ENCODE measurements around the gene SRGAP3. TPM values are rescaled to one million over a fixed set of nuclear protein-coding genes. Genes with fewer than 3 reads are reported as not detected.
A peak's percentile ranks its signal among the peaks of the same experiment; 100 is the strongest.

SRGAP3 gene
- total and polyA plus RNA-seq, 2 experiments from 2014 or later: 6.0 to 15.7 TPM

DNA sequence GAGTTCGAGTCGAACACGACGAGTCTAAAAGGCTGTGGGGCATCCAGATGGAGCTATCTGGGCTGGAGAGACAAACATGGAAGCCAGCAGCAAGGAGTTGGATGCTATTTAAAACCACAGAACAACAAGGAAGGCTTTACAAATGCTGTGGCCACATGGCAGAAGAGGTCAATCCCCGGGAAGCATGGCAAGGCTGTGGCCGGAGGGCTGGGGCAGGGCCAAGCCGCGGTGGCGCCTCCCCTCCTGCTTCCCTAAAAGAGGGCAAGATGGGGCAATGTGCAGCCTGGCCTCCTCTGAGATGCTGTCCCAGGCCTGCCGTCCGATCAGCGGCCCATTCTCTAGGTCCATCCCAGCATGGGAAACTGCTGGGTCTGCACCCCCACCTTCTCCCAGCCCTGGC lies 139.1 kb downstream of the SRGAP3 start:
- no peak for DNase-seq (ENCODE audit: low read depth in 1 of 2, low spot score in 1 of 2)
- Histone ChIP-seq H3K27me3 (no peaks in the 10 kb centered on the region), H3K36me3 (no peaks in the 10 kb centered on the region), H3K27ac (no peak overlapping the region), H3K9me3 (ENCODE audit: low read depth) (no peaks in the 10 kb centered on the region), H3K4me1 (ENCODE audit: low read depth) (peaks cover 9% of the 10 kb centered on the region), H3K4me3 (no peak overlapping the region)
- TF ChIP-seq, protein P1, sequence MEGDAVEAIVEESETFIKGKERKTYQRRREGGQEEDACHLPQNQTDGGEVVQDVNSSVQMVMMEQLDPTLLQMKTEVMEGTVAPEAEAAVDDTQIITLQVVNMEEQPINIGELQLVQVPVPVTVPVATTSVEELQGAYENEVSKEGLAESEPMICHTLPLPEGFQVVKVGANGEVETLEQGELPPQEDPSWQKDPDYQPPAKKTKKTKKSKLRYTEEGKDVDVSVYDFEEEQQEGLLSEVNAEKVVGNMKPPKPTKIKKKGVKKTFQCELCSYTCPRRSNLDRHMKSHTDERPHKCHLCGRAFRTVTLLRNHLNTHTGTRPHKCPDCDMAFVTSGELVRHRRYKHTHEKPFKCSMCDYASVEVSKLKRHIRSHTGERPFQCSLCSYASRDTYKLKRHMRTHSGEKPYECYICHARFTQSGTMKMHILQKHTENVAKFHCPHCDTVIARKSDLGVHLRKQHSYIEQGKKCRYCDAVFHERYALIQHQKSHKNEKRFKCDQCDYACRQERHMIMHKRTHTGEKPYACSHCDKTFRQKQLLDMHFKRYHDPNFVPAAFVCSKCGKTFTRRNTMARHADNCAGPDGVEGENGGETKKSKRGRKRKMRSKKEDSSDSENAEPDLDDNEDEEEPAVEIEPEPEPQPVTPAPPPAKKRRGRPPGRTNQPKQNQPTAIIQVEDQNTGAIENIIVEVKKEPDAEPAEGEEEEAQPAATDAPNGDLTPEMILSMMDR (IDR thresholded peaks at IDR 0.05; ENCODE audit: low read depth, low read length): no peak

DNA sequence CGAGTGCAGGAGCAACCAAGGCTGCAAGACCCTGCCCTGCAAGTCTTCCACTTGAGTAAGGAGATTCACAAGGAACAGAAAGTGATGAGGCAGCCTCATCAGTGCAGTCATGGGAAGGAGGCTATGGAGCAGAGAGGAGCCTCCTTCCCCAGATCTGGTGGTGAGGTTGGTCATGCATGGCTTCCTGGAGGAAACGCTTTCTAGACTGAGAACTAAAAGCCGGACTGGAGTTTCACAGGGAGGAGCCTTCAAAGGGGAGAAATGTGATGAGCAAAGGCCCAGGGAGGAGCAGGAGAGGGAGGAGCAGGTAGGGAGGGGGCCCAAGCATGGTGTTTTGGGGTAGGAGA lies 139.9 kb downstream of the SRGAP3 start:
- Histone ChIP-seq H3K27me3 (no peaks in the 10 kb centered on the region), H3K9me3 (ENCODE audit: low read depth) (no peaks in the 10 kb centered on the region), H3K4me1 (ENCODE audit: low read depth) (peaks cover 9% of the 10 kb centered on the region), H3K4me3 (no peak overlapping the region), H3K27ac (no peak overlapping the region), H3K36me3 (no peaks in the 10 kb centered on the region)
- TF ChIP-seq, protein P1 (IDR thresholded peaks at IDR 0.05; ENCODE audit: low read depth, low read length): no peak
- no peak for DNase-seq (ENCODE audit: low read depth in 1 of 2, low spot score in 1 of 2)

DNA sequence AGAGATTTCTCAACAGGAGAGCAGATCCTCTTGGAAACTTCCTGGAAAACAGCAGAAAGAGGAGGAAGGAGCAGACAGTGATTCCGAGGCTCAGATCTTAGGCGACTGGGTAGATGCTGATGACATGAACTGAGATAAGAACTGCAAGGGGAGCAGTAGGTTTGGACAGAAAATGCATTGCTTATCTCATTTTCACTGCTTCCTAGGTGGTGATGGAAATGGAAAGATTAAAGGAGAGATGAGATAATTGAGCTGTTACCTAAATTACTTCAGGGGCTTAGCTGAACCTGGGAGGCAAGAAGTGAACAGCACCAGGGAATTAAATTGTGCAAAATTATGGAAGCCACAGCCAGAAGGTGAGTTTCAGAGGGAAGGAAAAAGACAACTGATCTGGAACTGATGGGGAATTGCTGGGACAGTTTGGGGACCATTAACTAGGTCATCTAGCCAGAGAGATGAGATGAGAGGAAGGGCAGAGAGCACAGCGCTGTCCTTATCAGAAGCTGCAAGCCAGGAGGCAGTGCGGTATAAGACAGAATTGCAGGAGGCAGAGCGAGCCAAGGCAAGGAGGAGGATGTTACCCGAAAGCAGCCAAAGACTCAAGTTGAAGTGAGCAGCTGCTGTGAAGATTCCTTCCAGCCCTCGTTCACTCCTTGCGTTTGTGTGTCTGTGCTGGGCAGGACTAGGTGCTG lies 140.4 kb downstream of the SRGAP3 start:
- Histone ChIP-seq H3K27ac (no peak overlapping the region), H3K4me3 (no peak overlapping the region), H3K9me3 (ENCODE audit: low read depth) (no peaks in the 10 kb centered on the region), H3K27me3 (no peaks in the 10 kb centered on the region), H3K36me3 (no peaks in the 10 kb centered on the region), H3K4me1 (ENCODE audit: low read depth) (peaks cover 9% of the 10 kb centered on the region)
- DNase-seq (ENCODE audit: low read depth in 1 of 2, low spot score in 1 of 2): peak in 1 of 2 donors; percentile 38
- TF ChIP-seq, protein P1 (IDR thresholded peaks at IDR 0.05; ENCODE audit: low read depth, low read length): no peak

DNA sequence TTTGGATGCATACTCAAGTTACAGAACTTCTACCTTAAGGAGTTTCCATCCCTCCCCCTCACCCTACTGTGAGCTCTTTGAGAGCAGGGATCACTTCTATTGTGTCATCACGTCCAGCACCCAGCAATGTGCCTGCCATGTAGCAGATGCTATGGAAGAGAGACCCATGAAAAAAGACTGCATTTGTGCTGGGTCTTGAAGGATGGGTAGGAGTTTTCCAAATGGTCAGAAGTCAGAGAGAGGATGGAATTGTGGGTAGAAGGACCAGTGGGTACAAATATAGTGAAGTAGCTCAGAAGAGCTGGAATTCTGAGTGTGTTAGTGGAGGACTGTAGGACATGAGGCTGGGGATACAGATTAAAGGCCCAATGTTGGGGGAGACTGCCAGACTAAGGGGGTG lies 141.7 kb downstream of the SRGAP3 start:
- no peak overlapping the region for H3K4me3 ChIP-seq
- TF ChIP-seq, protein P1 (IDR thresholded peaks at IDR 0.05; ENCODE audit: low read depth, low read length): no peak

DNA sequence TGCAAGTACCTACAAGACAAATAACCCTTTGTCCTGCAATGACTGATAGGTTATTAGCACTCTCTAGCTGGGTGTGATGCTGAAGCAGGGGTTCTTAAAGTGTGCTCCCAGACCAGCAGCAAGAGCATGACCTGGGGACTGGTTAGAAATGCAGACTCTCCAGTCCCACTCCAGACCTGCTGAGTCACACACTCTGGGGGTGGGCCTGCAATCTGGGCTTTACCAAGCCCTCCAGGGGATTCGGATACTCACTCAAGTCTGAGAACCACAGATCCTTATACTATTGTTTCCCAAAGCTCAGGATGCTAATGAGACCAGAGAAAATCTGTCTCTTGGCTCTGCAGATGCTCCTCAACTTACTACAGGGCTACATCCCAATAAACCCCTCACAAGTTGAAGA lies 144.0 kb downstream of the SRGAP3 start:
- TF ChIP-seq, protein P1 (IDR thresholded peaks at IDR 0.05; ENCODE audit: low read depth, low read length): no peak
- Histone ChIP-seq H3K4me3 (no peak overlapping the region), H3K9me3 (ENCODE audit: low read depth) (no peaks in the 10 kb centered on the region), H3K27ac (no peak overlapping the region), H3K4me1 (ENCODE audit: low read depth) (peaks cover 19% of the 10 kb centered on the region), H3K27me3 (no peaks in the 10 kb centered on the region), H3K36me3 (no peaks in the 10 kb centered on the region)
- DNase-seq (ENCODE audit: low read depth in 1 of 2, low spot score in 1 of 2): peak in 1 of 2 donors; percentile 4

More for the DNA sequence above, 141.7 kb downstream of the SRGAP3 start:
- no peak overlapping the region for H3K27ac ChIP-seq
- DNase-seq (ENCODE audit: low read depth in 1 of 2, low spot score in 1 of 2): no peak
- H3K36me3 ChIP-seq: no peaks in the 10 kb centered on the region
- no peaks in the 10 kb centered on the region for H3K27me3 ChIP-seq
- H3K4me1 ChIP-seq (ENCODE audit: low read depth): peaks cover 11% of the 10 kb centered on the region
- H3K9me3 ChIP-seq (ENCODE audit: low read depth): no peaks in the 10 kb centered on the region
